GM18511 (cell line): Measurements from ENCODE around the gene SDS.

Experiments
- ATAC-seq: cut with Tn5 transposase; IDR thresholded peaks from one replicate; pipeline ENCODE4 v1.9.1; 2021; ENCODE audit warnings: mild to moderate bottlenecking, moderate library complexity; ENCODE audit not compliant: unreplicated experiment

Gene SDS

GRCh38 chr12:113403435-113404415 lies at the start of gene SDS:
TSS of gene SDS (minus strand) at chr12:113403887. CDS start at chr12:113399708, 4,179 bp downstream.
- no peak for ATAC-seq

GRCh38 chr12:113453330-113453729 lies 49.6 kb upstream of the SDS start:
- ATAC-seq: no peak

GRCh38 chr12:113452458-113452857 lies 48.8 kb upstream of the SDS start:
- ATAC-seq: no peak

- no peak for ATAC-seq
Observed at GRCh38 chr12:113449839-113450238, 46.2 kb upstream of the SDS start.

GRCh38 chr12:113449299-113449698 lies 45.6 kb upstream of the SDS start:
- ATAC-seq: no peak

- no peak for ATAC-seq
Observed at GRCh38 chr12:113448873-113449272, 45.2 kb upstream of the SDS start.

- ATAC-seq: no peak
Observed at GRCh38 chr12:113445544-113446171, 42.0 kb upstream of the SDS start.

GRCh38 chr12:113443030-113443539 lies 39.4 kb upstream of the SDS start:
- ATAC-seq: no peak

- no peak for ATAC-seq
Observed at GRCh38 chr12:113440947-113441782, 37.5 kb upstream of the SDS start.

GRCh38 chr12:113440336-113440735 lies 36.6 kb upstream of the SDS start:
- no peak for ATAC-seq

GRCh38 chr12:113439606-113440030 lies 35.9 kb upstream of the SDS start:
- no peak for ATAC-seq

GRCh38 chr12:113439301-113439597 lies 35.6 kb upstream of the SDS start:
- no peak for ATAC-seq

GRCh38 chr12:113438523-113439300 lies 35.0 kb upstream of the SDS start:
- no peak for ATAC-seq

GRCh38 chr12:113437729-113438100 lies 34.0 kb upstream of the SDS start:
- no peak for ATAC-seq

- no peak for ATAC-seq
Observed at GRCh38 chr12:113436993-113437728, 33.5 kb upstream of the SDS start.

- no peak for ATAC-seq
Observed at GRCh38 chr12:113436586-113436985, 32.9 kb upstream of the SDS start.

GRCh38 chr12:113435367-113435766 lies 31.7 kb upstream of the SDS start:
- ATAC-seq: no peak

- no peak for ATAC-seq
Observed at GRCh38 chr12:113432986-113433385, 29.3 kb upstream of the SDS start.

GRCh38 chr12:113428482-113428881 lies 24.8 kb upstream of the SDS start:
- ATAC-seq: no peak

GRCh38 chr12:113427882-113428281 lies 24.2 kb upstream of the SDS start:
- no peak for ATAC-seq
